IPS DF 6.9 (cell line): ENCODE measurements around the gene PARP1.

Experiments used
- DNase-seq: peaks from one replicate; pipeline ENCODE4 v3.0.0-alpha.2; 2013; ENCODE audit warnings: low read depth, low spot score
- H3K27ac ChIP-seq: one replicate; pipeline ENCODE4 v1.5.1; 2013; ENCODE audit warnings: low read length, control low read depth
- H3K27me3 ChIP-seq: 2 replicates; pipeline ENCODE4 v1.6.1; 2013; ENCODE audit warnings: mild to moderate bottlenecking, low read length; ENCODE audit not compliant: control insufficient read depth, insufficient read depth
- H3K36me3 ChIP-seq: 2 replicates; pipeline ENCODE4 v1.6.1; 2013; ENCODE audit warnings: low read length; ENCODE audit not compliant: control insufficient read depth, insufficient read depth
- H3K4me1 ChIP-seq: 2 replicates; pipeline ENCODE4 v1.6.1; 2013; ENCODE audit warnings: low read length; ENCODE audit not compliant: control insufficient read depth, insufficient read depth
- H3K4me3 ChIP-seq: 2 replicates; pipeline ENCODE4 v1.5.1; 2013; ENCODE audit warnings: mild to moderate bottlenecking, low read length
- H3K9me3 ChIP-seq: 2 replicates; pipeline ENCODE4 v1.6.1; 2013; ENCODE audit warnings: low read length, inconsistent platforms; ENCODE audit not compliant: control insufficient read depth, insufficient read depth
- WGBS: extraction: QIAGEN DNeasy Blood & Tissue Kit; methylation state at CpG from one replicate; pipeline ENCODE4 v1.1.7; 2013; ENCODE audit warnings: mixed read lengths, missing lambda C conversion rate; ENCODE audit not compliant: insufficient read length, insufficient coverage; 5-methylcytosine and 5-hydroxymethylcytosine counted together

PARP1 gene

DNA sequence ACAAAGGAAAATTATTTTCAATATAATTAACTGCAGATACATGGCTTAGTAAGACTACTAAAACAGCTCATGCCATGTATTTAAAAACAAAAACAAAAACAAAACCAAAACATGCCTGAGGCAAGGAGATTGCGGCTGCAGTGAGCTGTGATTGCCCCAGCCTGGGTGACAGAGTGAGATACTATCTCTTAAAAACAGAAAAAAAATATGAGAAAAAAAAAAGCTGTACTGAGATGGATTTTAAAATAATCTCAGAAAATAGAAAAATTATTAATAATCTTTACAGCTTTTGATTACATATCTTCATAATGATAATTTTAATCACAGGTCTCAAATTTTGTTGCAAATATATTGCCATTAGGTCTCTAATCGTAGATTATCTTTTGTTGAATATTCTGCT, 74.9 kb downstream of the PARP1 start:
- no CpG with 5 or more reads among the region's 2 CpGs for WGBS
- no peak for DNase-seq
- Histone ChIP-seq H3K9me3 (no peaks in the 10 kb centered on the region), H3K36me3 (no peaks in the 10 kb centered on the region), H3K4me1 (no peaks in the 10 kb centered on the region), H3K27ac (no peak overlapping the region), H3K4me3 (no peak overlapping the region), H3K27me3 (no peaks in the 10 kb centered on the region)

DNA sequence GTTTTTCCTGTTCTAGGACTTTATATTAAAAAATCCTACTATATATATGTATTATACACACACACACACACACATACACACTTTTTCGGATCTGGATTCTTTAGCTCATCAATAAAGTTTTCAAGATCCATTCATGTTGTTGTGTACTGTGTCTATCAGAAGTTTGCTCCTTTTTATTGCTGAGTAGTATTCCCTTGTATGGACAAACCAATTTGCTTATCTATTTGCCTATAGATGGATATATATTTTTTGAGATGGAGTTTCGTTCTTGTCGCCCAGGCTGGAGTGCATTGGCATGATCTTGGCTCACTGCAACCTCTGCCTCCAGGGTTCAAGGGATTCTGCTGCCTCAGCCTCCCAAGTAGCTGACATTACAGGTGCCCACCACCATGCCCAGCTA, 78.7 kb downstream of the PARP1 start:
- H3K4me3 ChIP-seq = no peak overlapping the region
- DNase-seq = no peak
- H3K27me3 ChIP-seq = no peaks in the 10 kb centered on the region
- WGBS = no CpG with 5 or more reads among the region's 3 CpGs
- no peak overlapping the region for H3K27ac ChIP-seq
- H3K4me1 ChIP-seq = no peaks in the 10 kb centered on the region
- H3K9me3 ChIP-seq = no peaks in the 10 kb centered on the region
- H3K36me3 ChIP-seq = no peaks in the 10 kb centered on the region

DNA sequence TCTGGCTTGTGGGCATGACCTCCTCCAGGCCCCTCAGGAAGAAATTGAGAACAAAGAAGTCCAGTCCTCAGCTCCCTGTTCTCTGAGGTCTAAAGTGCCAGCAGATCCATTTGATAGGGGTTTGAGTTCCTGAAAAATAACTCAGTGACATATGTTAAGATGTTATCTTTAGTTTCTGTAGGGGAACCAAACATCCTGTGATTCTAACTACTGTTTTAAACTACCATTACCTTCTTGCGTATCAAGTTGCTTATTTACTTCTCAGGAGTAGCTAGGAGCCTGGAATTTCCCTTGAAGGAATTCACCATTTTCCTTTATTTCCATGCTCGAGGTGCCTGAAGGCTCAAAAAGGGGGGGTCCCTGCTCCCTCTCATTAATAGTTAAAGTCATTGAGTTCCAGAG, 80.1 kb downstream of the PARP1 start:
- Histone ChIP-seq H3K4me3 (no peak overlapping the region), H3K4me1 (no peaks in the 10 kb centered on the region), H3K27ac (no peak overlapping the region), H3K9me3 (no peaks in the 10 kb centered on the region), H3K36me3 (no peaks in the 10 kb centered on the region), H3K27me3 (no peaks in the 10 kb centered on the region)
- no CpG with 5 or more reads among the region's 2 CpGs for WGBS
- no peak for DNase-seq

DNA sequence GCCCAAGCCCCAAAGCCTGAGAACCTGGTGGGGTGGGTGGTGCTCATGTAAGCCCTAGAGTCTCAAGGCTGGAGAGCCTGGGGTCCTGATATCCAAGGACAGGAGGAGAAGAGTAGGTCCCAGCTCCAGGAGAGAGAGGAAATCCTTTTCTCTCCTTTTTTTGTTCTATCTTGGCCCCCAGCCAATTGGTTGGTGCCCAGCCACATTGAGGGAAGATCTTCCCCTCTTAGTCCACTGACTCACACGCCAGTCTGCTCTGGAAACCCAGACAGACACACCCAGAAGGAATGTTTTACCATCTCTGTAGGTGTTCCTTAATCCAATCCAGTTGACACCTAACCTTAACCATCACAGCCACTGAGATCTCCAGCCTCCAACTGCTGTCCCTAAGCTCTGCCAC, 82.7 kb downstream of the PARP1 start:
- DNase-seq = no peak
- H3K4me3 ChIP-seq = no peak overlapping the region
- H3K4me1 ChIP-seq = no peaks in the 10 kb centered on the region
- H3K9me3 ChIP-seq = no peaks in the 10 kb centered on the region
- WGBS = no CpG with 5 or more reads among the region's 1 CpG
- H3K27me3 ChIP-seq = no peaks in the 10 kb centered on the region
- H3K27ac ChIP-seq = no peak overlapping the region
- H3K36me3 ChIP-seq = no peaks in the 10 kb centered on the region

DNA sequence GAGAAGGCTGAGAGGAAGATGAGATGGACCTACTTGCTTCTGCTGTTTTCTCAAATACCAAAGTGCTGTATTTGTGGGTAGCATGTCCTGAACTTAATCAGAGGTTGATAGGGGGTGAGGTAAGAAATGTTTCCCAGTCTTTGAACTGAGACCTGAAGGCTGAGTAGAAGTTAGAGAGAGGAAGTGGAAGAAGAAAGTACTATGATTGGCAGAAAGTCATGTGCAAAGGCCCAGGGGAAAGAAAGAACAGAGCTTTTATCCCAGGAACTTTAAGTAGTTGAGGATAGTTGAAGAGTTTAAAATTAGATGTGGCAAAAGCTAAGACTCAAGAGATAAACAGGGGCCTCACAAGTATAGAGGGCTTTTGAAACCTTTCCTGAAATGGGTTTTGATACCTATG, 83.4 kb downstream of the PARP1 start:
- Histone ChIP-seq H3K9me3 (no peaks in the 10 kb centered on the region), H3K4me3 (no peak overlapping the region), H3K4me1 (no peaks in the 10 kb centered on the region), H3K27ac (no peak overlapping the region), H3K36me3 (no peaks in the 10 kb centered on the region), H3K27me3 (no peaks in the 10 kb centered on the region)
- DNase-seq = no peak

DNA sequence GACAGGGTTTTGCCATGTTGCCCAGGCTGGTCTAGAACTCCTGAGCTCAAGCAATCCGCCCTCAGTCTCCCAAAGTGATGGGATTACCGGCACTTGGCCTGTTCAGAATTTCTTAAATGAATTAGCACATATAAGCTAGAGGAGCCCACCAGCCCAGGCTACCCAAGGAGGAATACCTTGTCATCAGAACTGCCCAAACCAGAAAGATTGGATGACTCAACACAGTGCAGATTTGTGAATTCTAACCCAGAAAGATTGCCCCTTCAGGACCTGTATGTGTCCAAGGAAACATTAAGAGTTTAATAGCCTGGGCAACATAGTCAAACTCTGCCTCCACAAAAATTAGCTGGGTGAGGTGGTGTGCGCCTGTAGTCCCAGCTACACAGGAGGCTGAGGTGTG, 84.9 kb downstream of the PARP1 start:
- no peaks in the 10 kb centered on the region for H3K4me1 ChIP-seq
- DNase-seq = no peak
- no peaks in the 10 kb centered on the region for H3K27me3 ChIP-seq
- H3K36me3 ChIP-seq = no peaks in the 10 kb centered on the region
- no peak overlapping the region for H3K27ac ChIP-seq
- H3K4me3 ChIP-seq = no peak overlapping the region
- no CpG with 5 or more reads among the region's 3 CpGs for WGBS
- no peaks in the 10 kb centered on the region for H3K9me3 ChIP-seq

DNA sequence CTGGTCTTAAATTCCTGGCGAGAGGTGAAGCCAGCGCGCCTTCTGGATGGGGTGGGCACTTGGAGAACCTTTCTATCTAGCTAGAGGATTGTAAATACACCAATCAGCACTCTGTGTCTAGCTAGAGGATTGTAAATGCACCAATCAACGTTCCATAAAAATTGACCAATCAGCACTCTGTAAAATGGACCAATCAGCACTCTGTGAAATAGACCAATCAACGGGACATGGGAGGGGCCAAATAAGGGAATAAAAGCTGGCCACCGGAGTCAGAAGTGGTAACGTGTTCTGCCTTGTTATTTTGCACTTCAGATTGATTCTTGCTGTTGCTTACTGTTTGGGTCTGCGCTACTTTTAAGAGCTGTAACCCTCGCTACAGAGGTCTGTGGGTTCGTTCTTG, 87.0 kb downstream of the PARP1 start:
- H3K27me3 ChIP-seq = no peaks in the 10 kb centered on the region
- H3K4me1 ChIP-seq = no peaks in the 10 kb centered on the region
- DNase-seq = no peak
- no CpG with 5 or more reads among the region's 10 CpGs for WGBS
- no peak overlapping the region for H3K27ac ChIP-seq
- H3K9me3 ChIP-seq = no peaks in the 10 kb centered on the region
- no peaks in the 10 kb centered on the region for H3K36me3 ChIP-seq
- no peak overlapping the region for H3K4me3 ChIP-seq

DNA sequence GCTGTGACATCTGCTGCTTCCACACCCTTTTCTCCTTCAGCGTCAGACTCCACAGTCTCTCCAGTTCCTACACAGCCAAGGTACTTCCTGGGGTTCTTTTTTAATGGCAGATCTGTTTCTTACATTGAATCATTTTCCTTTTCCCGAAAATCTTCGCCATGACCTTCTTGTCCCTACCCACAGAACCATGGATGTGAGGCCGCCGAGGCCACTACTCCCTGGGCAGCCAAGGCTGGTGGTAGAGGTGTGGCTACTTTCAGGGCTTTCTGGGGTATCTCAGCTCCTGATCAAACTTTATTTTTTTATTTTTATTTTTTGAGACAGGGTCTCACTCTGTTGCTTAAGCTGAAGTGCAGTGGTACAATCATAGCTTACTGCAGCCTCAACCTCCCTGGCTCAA, 89.4 kb downstream of the PARP1 start:
- H3K9me3 ChIP-seq = no peaks in the 10 kb centered on the region
- DNase-seq = no peak
- no CpG with 5 or more reads among the region's 5 CpGs for WGBS
- H3K27me3 ChIP-seq = no peaks in the 10 kb centered on the region
- no peak overlapping the region for H3K27ac ChIP-seq
- H3K4me1 ChIP-seq = no peaks in the 10 kb centered on the region
- no peaks in the 10 kb centered on the region for H3K36me3 ChIP-seq
- no peak overlapping the region for H3K4me3 ChIP-seq

DNA sequence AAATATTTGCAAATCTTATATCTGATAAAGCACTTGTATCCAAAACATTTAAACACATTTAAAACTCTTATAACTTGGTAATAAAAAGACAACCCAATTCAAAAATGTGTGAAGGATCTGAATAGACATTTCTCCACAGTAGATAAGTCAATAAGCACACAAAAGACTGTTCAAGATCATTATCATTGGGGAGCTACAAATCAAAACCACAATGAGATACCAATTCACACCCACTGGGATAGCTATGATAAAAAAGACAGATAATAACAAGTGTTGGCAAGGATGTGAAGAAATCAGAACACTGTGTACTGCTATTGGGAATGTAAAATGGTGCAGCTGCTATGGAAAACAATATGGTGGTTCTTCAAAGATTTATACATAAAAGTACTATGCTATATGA, 93.8 kb downstream of the PARP1 start:
- H3K36me3 ChIP-seq = no peaks in the 10 kb centered on the region
- DNase-seq = no peak
- H3K27me3 ChIP-seq = no peaks in the 10 kb centered on the region
- H3K4me1 ChIP-seq = no peaks in the 10 kb centered on the region
- H3K9me3 ChIP-seq = no peaks in the 10 kb centered on the region
- H3K4me3 ChIP-seq = no peak overlapping the region
- no peak overlapping the region for H3K27ac ChIP-seq

DNA sequence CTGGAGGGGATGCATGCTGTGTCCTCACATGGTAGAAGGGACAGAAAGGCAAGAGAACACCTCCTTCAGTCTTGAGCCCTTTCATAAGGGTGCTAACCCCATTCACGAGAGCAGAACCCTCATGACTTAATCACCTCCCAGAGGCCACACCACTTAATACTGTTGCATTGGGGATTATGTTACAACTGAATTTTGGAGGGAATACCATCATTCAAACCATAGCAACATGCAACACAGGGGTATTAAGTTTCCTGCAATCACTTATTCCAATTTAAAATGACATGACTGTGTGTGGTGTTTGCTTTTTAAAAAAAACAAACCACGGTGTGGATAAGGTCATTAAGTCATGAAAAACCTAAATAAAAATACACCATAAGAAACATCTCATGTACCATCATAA, 95.8 kb downstream of the PARP1 start:
- no peak for DNase-seq
- no peaks in the 10 kb centered on the region for H3K27me3 ChIP-seq
- H3K9me3 ChIP-seq = no peaks in the 10 kb centered on the region
- no peak overlapping the region for H3K27ac ChIP-seq
- H3K4me1 ChIP-seq = no peaks in the 10 kb centered on the region
- no peaks in the 10 kb centered on the region for H3K36me3 ChIP-seq
- WGBS = no CpG with 5 or more reads among the region's 2 CpGs
- no peak overlapping the region for H3K4me3 ChIP-seq

DNA sequence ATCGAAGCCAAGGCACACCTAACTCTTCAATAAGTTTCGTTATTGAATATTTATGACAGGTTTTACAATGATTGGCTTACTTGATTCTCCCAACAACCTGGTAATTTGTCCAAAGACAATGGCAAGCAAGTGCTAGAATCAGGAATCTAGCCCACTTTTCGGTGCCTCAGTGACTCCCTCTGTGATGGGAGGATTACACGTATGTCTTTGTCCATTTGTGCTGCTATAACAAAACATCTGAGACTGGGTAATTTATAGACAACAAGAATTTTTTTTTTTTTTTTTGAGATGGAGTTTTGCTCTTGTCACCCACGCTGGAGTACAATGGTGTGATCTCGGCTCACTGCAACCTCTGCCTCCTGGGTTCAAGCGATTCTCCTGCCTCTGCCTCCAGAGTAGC, 96.5 kb downstream of the PARP1 start:
- no peaks in the 10 kb centered on the region for H3K4me1 ChIP-seq
- no peaks in the 10 kb centered on the region for H3K36me3 ChIP-seq
- H3K4me3 ChIP-seq = no peak overlapping the region
- H3K27me3 ChIP-seq = no peaks in the 10 kb centered on the region
- DNase-seq = no peak
- H3K27ac ChIP-seq = no peak overlapping the region
- no CpG with 5 or more reads among the region's 7 CpGs for WGBS
- no peaks in the 10 kb centered on the region for H3K9me3 ChIP-seq
